OCI-LY7 (cell line): Measurements from ENCODE around the gene MAP3K13. TPM values are rescaled to one million over a fixed set of nuclear protein-coding genes. Genes with fewer than 3 reads are reported as not detected.

Experiments used
- Bru-seq: library from RNA; stranded (reverse); fragments of 400-500 nt; gene quantifications from one replicate; lab custom pipeline; 2021; lab: Mats Ljungman, UMichigan
- BruChase-seq, 2 experiments: library from RNA; stranded (reverse); fragments of 400-500 nt; gene quantifications; one replicate each; lab custom pipeline; 2021; lab: Mats Ljungman, UMichigan
- BruUV-seq: library from RNA; stranded (reverse); fragments of 400-500 nt; replicated peaks from 2 replicates; lab custom pipeline; 2021; lab: Mats Ljungman, UMichigan
- CTCF ChIA-PET: fragments of 300-600 bp; sonication (Branson Sonifier 250); formaldehyde crosslinking; loops from one replicate; lab custom pipeline; 2022; ENCODE audit warnings: antibody characterized with exemption; ENCODE audit not compliant: unreplicated experiment; lab: Charles Lee
- POLR2A ChIA-PET: fragments of 300-600 bp; sonication (Branson Sonifier 250); formaldehyde crosslinking; loops from one replicate; lab custom pipeline; 2022; ENCODE audit warnings: antibody characterized with exemption; lab: Charles Lee
- DNase-seq: peaks from one replicate; pipeline ENCODE4 v3.0.0-alpha.2; 2015; ENCODE audit warnings: low spot score
- H2AFZ ChIP-seq: fragments of 200-600 bp; sonication (generic), shearing (Covaris generic); 2 replicates; pipeline ENCODE4 v1.6.1; 2014; ENCODE audit warnings: mild to moderate bottlenecking, antibody characterized with exemption, low read length, moderate library complexity
- H3K27ac ChIP-seq: fragments of 200-600 bp; sonication (generic); 2 replicates; pipeline ENCODE4 v1.5.1; 2014; ENCODE audit warnings: mixed run types, low read depth, mild to moderate bottlenecking, moderate library complexity, low read length, inconsistent platforms; ENCODE audit not compliant: poor library complexity, severe bottlenecking
- H3K36me3 ChIP-seq: fragments of 200-600 bp; sonication (generic); 2 replicates; pipeline ENCODE4 v1.6.1; 2014; ENCODE audit warnings: mild to moderate bottlenecking, antibody characterized with exemption, low read length, moderate library complexity, mixed read lengths; ENCODE audit not compliant: insufficient read depth
- H3K4me1 ChIP-seq: fragments of 200-600 bp; sonication (generic); 2 replicates; pipeline ENCODE4 v1.5.1; 2014; ENCODE audit warnings: mild to moderate bottlenecking, low read length; ENCODE audit not compliant: insufficient read depth, poor library complexity, severe bottlenecking
- H3K4me2 ChIP-seq: fragments of 200-600 bp; sonication (generic); 2 replicates; pipeline ENCODE4 v1.6.1; 2014; ENCODE audit warnings: mild to moderate bottlenecking, low read length
- H3K4me3 ChIP-seq: fragments of 200-600 bp; sonication (generic); 2 replicates; pipeline ENCODE4 v1.5.1; 2014; ENCODE audit warnings: mild to moderate bottlenecking, low read depth, low read length; ENCODE audit not compliant: poor library complexity, severe bottlenecking
- H3K79me2 ChIP-seq: fragments of 200-600 bp; sonication (generic); 2 replicates; pipeline ENCODE4 v1.6.1; 2016; ENCODE audit warnings: low read depth, mild to moderate bottlenecking, low read length, moderate library complexity, mixed read lengths; ENCODE audit not compliant: insufficient read depth
- H3K9me2 ChIP-seq: fragments of 200-600 bp; sonication (generic); 2 replicates; pipeline ENCODE4 v1.6.1; 2016; ENCODE audit warnings: mild to moderate bottlenecking, low read length, mixed read lengths; ENCODE audit not compliant: insufficient read depth
- H3K9me3 ChIP-seq: fragments of 200-600 bp; sonication (generic); 2 replicates; pipeline ENCODE4 v1.6.1; 2014; ENCODE audit warnings: mild to moderate bottlenecking, mixed run types, low read length, mixed read lengths
- H4K20me1 ChIP-seq: fragments of 200-600 bp; sonication (generic); 2 replicates; pipeline ENCODE4 v1.6.1; 2014; ENCODE audit warnings: mild to moderate bottlenecking, antibody characterized with exemption, low read length, moderate library complexity, mixed read lengths; ENCODE audit not compliant: insufficient read depth
- CTCF ChIP-seq: fragments of 200-600 bp; sonication (generic); conservative IDR thresholded peaks from 2 replicates; pipeline ENCODE4 v1.5.1; 2014; ENCODE audit warnings: mild to moderate bottlenecking, antibody characterized with exemption, low read length, moderate library complexity, mixed read lengths
- EZH2phosphoT487 ChIP-seq: fragments of 200-600 bp; sonication (generic); IDR thresholded peaks from 2 replicates; pipeline ENCODE4 v1.6.1; 2018; ENCODE audit warnings: low read depth, borderline replicate concordance, mild to moderate bottlenecking, mixed run types, antibody characterized with exemption, low read length, moderate library complexity, mixed read lengths
- intact Hi-C: fragments of 100-400 bp; cut with micrococcal nuclease; formaldehyde crosslinking; loops from one replicate; pipeline ENCODE4 v1.10.0; 2022; ENCODE audit not compliant: unreplicated experiment
- long read RNA-seq: library from polyadenylated mRNA; stranded (forward); transcript quantifications from one replicate; pipeline ENCODE4 v2.0.0, GENCODE V29; 2022
- total RNA-seq, 2 experiments: library from RNA; depleted of rRNA in 1 of 2; stranded (reverse); fragments of >200 nt in 1 of 2; shearing (Covaris generic) in 1 of 2; gene quantifications; 2 replicates each; pipeline ENCODE4 v1.2.3, GENCODE V29; 2014 to 2022

Gene MAP3K13, protein sequence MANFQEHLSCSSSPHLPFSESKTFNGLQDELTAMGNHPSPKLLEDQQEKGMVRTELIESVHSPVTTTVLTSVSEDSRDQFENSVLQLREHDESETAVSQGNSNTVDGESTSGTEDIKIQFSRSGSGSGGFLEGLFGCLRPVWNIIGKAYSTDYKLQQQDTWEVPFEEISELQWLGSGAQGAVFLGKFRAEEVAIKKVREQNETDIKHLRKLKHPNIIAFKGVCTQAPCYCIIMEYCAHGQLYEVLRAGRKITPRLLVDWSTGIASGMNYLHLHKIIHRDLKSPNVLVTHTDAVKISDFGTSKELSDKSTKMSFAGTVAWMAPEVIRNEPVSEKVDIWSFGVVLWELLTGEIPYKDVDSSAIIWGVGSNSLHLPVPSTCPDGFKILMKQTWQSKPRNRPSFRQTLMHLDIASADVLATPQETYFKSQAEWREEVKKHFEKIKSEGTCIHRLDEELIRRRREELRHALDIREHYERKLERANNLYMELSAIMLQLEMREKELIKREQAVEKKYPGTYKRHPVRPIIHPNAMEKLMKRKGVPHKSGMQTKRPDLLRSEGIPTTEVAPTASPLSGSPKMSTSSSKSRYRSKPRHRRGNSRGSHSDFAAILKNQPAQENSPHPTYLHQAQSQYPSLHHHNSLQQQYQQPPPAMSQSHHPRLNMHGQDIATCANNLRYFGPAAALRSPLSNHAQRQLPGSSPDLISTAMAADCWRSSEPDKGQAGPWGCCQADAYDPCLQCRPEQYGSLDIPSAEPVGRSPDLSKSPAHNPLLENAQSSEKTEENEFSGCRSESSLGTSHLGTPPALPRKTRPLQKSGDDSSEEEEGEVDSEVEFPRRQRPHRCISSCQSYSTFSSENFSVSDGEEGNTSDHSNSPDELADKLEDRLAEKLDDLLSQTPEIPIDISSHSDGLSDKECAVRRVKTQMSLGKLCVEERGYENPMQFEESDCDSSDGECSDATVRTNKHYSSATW
- 7.6 and 10.5 TPM in 2 replicates for total RNA-seq (2014; rRNA removed; shearing (Covaris generic))
- 15.0 and 16.7 TPM in 2 replicates for total RNA-seq (2022)
- Bru-seq, nascent RNA, result percentile 43 among the genes with signal in this experiment
- percentile 50 among the genes with signal in this experiment for BruChase-seq, experiment 1, labeled RNA remaining after a 6-hour chase
- percentile 50 among the genes with signal in this experiment for BruChase-seq, experiment 2, labeled RNA remaining after a 2-hour chase
- long read RNA-seq, transcript MAP3K13-212 (3 exons, 1,681 nt), result major isoform, 41 of 44 reads
- long read RNA-seq, partial matches to known transcripts, result 0 of 44 reads
- long read RNA-seq, other reads (novel, unspliced or antisense), result 3 of 44 reads

DNA sequence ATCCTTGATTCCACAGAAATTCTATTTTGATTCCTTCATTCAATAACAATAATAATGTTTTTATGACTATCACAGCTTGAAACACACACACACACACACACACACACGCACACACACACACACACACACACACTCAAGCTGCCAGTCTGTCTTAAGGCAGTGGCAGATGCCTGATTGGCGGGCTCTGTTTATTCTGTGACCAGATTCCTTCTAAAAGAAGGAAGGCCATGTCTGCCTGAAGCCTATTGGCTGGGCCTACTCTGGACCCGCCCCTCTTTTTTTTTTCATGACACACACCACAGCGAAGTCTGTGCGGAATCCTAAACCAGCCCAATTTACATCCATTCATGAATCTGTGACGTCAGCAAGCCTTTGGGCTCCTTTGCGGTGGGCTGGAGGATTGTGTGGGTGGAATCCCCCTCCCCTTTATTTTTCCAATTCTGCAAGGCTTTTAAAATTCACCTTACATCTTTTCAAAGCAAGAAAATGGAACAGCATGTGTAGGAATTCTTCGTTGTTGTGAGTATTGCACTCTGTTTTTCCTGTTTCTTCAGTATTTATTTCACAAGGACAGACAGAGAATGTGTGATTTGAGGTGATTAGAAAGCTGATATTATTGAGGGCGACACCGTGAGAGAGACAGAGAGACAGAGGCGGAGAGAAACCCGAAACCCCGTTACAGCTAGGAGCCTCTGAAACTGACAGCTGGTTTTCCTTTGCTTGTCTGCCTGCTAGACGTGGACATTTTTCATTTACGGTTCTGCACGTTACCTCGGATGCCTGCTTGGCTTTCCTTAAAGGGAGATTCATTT is at the start of gene MAP3K13:
Gene MAP3K13, plus strand, starts transcription at position 287 of the 812 bp plus-strand sequence. CDS start 65,446 bp downstream, outside the sequence.
- Histone ChIP-seq H3K4me1 (no peaks in the 10 kb centered on the region), H3K9me3 (no peaks in the 10 kb centered on the region), H3K4me3 (peak within 1 kb of the TSS; percentile 66), H3K79me2 (no peaks in the 10 kb centered on the region), H4K20me1 (no peaks in the 10 kb centered on the region), H3K36me3 (no peaks in the 10 kb centered on the region), H3K9me2 (no peaks in the 10 kb centered on the region), H2AFZ (peak within 1 kb of the TSS; percentile 96; the same call in 1 of the 2 replicates), H3K4me2 (peak within 1 kb of the TSS; percentile 83), H3K27ac (no peak within 1 kb of the TSS)
- BruUV-seq, result no TSS peak
- TF ChIP-seq CTCF, result no peak
- TF ChIP-seq EZH2phosphoT487, result no peak
- ChIA-PET POLR2A (interaction anchor here (0.7 kb wide), 1 partner anchor 39 kb away, joined by 3 read pairs; no protein-coding TSS in a partner anchor), CTCF (no interaction called here)
- intact Hi-C loops, result no loop called here
- DNase-seq, result peak; percentile 82

DNA sequence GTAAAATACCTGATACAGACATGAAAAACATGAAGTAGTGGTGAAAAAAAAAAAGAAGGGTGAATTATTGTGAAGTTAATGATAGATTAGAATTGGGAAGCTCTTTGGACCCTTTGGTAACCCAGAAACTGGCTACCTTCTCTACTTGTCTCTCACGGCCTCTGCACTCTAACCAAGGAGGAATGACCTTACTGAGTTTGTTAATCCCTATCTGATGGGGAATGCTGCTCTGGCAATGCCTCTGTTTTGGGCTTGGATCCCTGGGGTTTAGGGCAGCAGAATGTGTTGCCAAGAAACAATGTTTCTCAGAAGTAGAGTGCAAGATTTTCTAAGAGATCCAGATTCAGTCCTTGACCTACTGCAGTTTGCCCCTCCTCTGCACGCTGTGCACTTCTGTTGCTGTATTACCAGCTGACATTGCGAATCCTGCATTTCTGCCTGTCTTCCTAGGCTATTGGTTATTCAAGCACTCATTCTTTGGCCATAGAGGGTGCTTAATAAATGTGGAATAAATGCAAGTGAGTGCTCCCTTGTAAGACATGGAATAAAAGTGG is 49.2 kb upstream of the MAP3K13 start:
- ChIA-PET CTCF (no interaction called here), POLR2A (no interaction called here)
- H3K27ac ChIP-seq, result no peak overlapping the region
- H4K20me1 ChIP-seq, result no peaks in the 10 kb centered on the region; the same call in 1 of the 2 replicates
- no peaks in the 10 kb centered on the region for H3K4me1 ChIP-seq
- DNase-seq, result no peak
- intact Hi-C loops, result no loop called here
- no peaks in the 10 kb centered on the region for H3K9me2 ChIP-seq
- no TSS peak for BruUV-seq
- H3K79me2 ChIP-seq, result no peaks in the 10 kb centered on the region
- no peak overlapping the region for H2AFZ ChIP-seq
- no peaks in the 10 kb centered on the region for H3K36me3 ChIP-seq
- no peak overlapping the region for H3K4me2 ChIP-seq
- no peak overlapping the region for H3K4me3 ChIP-seq
- H3K9me3 ChIP-seq, result no peaks in the 10 kb centered on the region
- no peak for TF ChIP-seq EZH2phosphoT487
- TF ChIP-seq CTCF, result no peak
